GM23338 (cell line): Measurements from ENCODE around the gene NCAPG. TPM values are rescaled to one million over a fixed set of nuclear protein-coding genes. Genes with fewer than 3 reads are reported as not detected.

ENCODE experiments used
- ATAC-seq: fragments of 200-7000 bp; cut with Tn5 transposase; 3 replicates; pipeline ENCODE4 v1.9.1; 2020
- DNase-seq: peaks from one replicate; pipeline ENCODE4 v3.0.0-alpha.2; 2015; ENCODE audit warnings: low spot score
- H2AFZ ChIP-seq: fragments of 200-600 bp; sonication (generic); 2 replicates; pipeline ENCODE4 v1.8.0; 2016; ENCODE audit warnings: antibody characterized with exemption, mild to moderate bottlenecking, moderate library complexity
- H3F3A ChIP-seq: fragments of 200-600 bp; sonication (generic); replicated peaks from 2 replicates; pipeline ENCODE4 v1.8.0; 2017; ENCODE audit warnings: antibody characterized with exemption, mixed run types, low read depth
- H3K27ac ChIP-seq: fragments of 200-600 bp; sonication (generic); 2 replicates; pipeline ENCODE4 v1.6.1; 2016; ENCODE audit warnings: low read depth
- H3K27me3 ChIP-seq: fragments of 200-600 bp; sonication (generic); 2 replicates; pipeline ENCODE4 v1.8.0; 2016; ENCODE audit warnings: mild to moderate bottlenecking, mixed run types, moderate library complexity; ENCODE audit not compliant: insufficient read depth
- H3K36me3 ChIP-seq: fragments of 200-600 bp; sonication (generic); 2 replicates; pipeline ENCODE4 v1.8.0; 2016; ENCODE audit warnings: mild to moderate bottlenecking; ENCODE audit not compliant: insufficient read depth
- H3K4me1 ChIP-seq: fragments of 200-600 bp; sonication (generic); 2 replicates; pipeline ENCODE4 v1.8.0; 2016; ENCODE audit warnings: mild to moderate bottlenecking, moderate library complexity; ENCODE audit not compliant: insufficient read depth
- H3K4me2 ChIP-seq: fragments of 200-600 bp; sonication (generic); 2 replicates; pipeline ENCODE4 v1.7.1; 2017; ENCODE audit warnings: mixed run types
- H3K4me3 ChIP-seq: fragments of 200-600 bp; sonication (generic); 2 replicates; pipeline ENCODE4 v1.6.1; 2016; ENCODE audit warnings: mixed run types
- H3K79me2 ChIP-seq: fragments of 200-600 bp; sonication (generic); replicated peaks from 2 replicates; pipeline ENCODE4 v1.8.0; 2017; ENCODE audit warnings: mild to moderate bottlenecking; ENCODE audit not compliant: insufficient read depth
- H3K9me2 ChIP-seq: fragments of 200-600 bp; sonication (generic); 2 replicates; pipeline ENCODE4 v1.8.0; 2017; ENCODE audit not compliant: insufficient read depth
- H4K20me1 ChIP-seq: fragments of 200-600 bp; sonication (generic); replicated peaks from 2 replicates; pipeline ENCODE4 v1.8.0; 2017; ENCODE audit warnings: mild to moderate bottlenecking; ENCODE audit not compliant: insufficient read depth
- H3K27ac Mint-ChIP-seq: 2 replicates; pipeline ENCODE4 v1.8.0; 2020; ENCODE audit warnings: inconsistent platforms, mild to moderate bottlenecking, moderate library complexity, mixed read lengths
- H3K27me3 Mint-ChIP-seq: 3 replicates; pipeline ENCODE4 v1.8.0; 2022; ENCODE audit warnings: low read depth, mild to moderate bottlenecking, moderate library complexity, mixed read lengths, inconsistent platforms; ENCODE audit not compliant: insufficient read depth, poor library complexity
- H3K36me3 Mint-ChIP-seq: 3 replicates; pipeline ENCODE4 v1.8.0; 2021; ENCODE audit warnings: low read depth, mild to moderate bottlenecking, inconsistent platforms, moderate library complexity, mixed read lengths
- H3K4me1 Mint-ChIP-seq: 3 replicates; pipeline ENCODE4 v1.8.0; 2020; ENCODE audit warnings: mild to moderate bottlenecking, inconsistent platforms, mixed read lengths
- H3K4me3 Mint-ChIP-seq: 3 replicates; pipeline ENCODE4 v1.8.0; 2021; ENCODE audit warnings: moderate library complexity, mild to moderate bottlenecking, inconsistent platforms, mixed read lengths
- H3K9me3 Mint-ChIP-seq: 3 replicates; pipeline ENCODE4 v1.8.0; 2020; ENCODE audit warnings: moderate library complexity, mild to moderate bottlenecking, inconsistent platforms, mixed read lengths
- CREB1 ChIP-seq: fragments of 250-450 bp; sonication (Bioruptor Pico); IDR thresholded peaks from 2 replicates; pipeline ENCODE4 v1.5.0; 2020; ENCODE audit warnings: low read depth, mild to moderate bottlenecking, moderate library complexity
- ETS1 ChIP-seq: IDR thresholded peaks from 2 replicates; pipeline ENCODE4 v1.6.1; 2016; ENCODE audit warnings: antibody characterized with exemption
- EZH2 ChIP-seq: fragments of 200-600 bp; sonication (generic); IDR thresholded peaks from one replicate; pipeline ENCODE4 v1.8.0; 2017; ENCODE audit warnings: antibody characterized with exemption, mild to moderate bottlenecking, low read depth; ENCODE audit not compliant: unreplicated experiment
- EZH2phosphoT487 ChIP-seq: fragments of 200-600 bp; sonication (generic); IDR thresholded peaks from one replicate; pipeline ENCODE4 v1.8.1; 2018; ENCODE audit warnings: antibody characterized with exemption; ENCODE audit not compliant: unreplicated experiment
- REST ChIP-seq: IDR thresholded peaks from one replicate; pipeline ENCODE4 v1.6.1; 2018; ENCODE audit warnings: antibody characterized with exemption; ENCODE audit not compliant: unreplicated experiment
- STAT1 ChIP-seq: IDR thresholded peaks from one replicate; pipeline ENCODE4 v1.6.1; 2016; ENCODE audit warnings: antibody characterized with exemption; ENCODE audit not compliant: unreplicated experiment
- ZNF114 ChIP-seq: fragments of 250-450 bp; sonication (Bioruptor Pico); IDR thresholded peaks from 2 replicates; pipeline ENCODE4 v1.5.0; 2020; ENCODE audit warnings: mild to moderate bottlenecking, moderate library complexity
- ZNF331 ChIP-seq: fragments of 250-450 bp; sonication (Bioruptor Pico); IDR thresholded peaks from 2 replicates; pipeline ENCODE4 v1.5.0; 2020; ENCODE audit warnings: low read depth, mild to moderate bottlenecking, moderate library complexity
- polyA plus RNA-seq: library from polyadenylated mRNA; unstranded; fragments of >200 nt; fragmentation: Nextera tagmentation; extraction: Ambion mirVana; gene quantifications from 2 replicates; pipeline ENCODE4 v1.2.1, GENCODE V29; 2016
- total RNA-seq: library from RNA; depleted of rRNA; stranded (reverse); fragments of >200 nt; shearing (Covaris generic); gene quantifications from 2 replicates; pipeline ENCODE4 v1.2.3, GENCODE V29; 2014
- TF ChIP-seq, protein P1 (sequence below): fragments of 250-450 bp; sonication (Bioruptor Pico); IDR thresholded peaks from 2 replicates; pipeline ENCODE4 v1.5.0; 2020; ENCODE audit warnings: mild to moderate bottlenecking, moderate library complexity

The NCAPG gene
- total and polyA plus RNA-seq, 2 experiments from 2014 or later: 24.4 to 45.8 TPM

- Mint-ChIP-seq H3K9me3 (no peaks in the 10 kb centered on the region), H3K27ac (no peak overlapping the region), H3K36me3 (no peaks in the 10 kb centered on the region), H3K4me1 (peaks cover 10% of the 10 kb centered on the region; the same call in 2 of the 3 replicates), H3K27me3 (no peaks in the 10 kb centered on the region), H3K4me3 (no peak overlapping the region)
- Histone ChIP-seq H3K4me2 (no peak overlapping the region), H3K36me3 (no peaks in the 10 kb centered on the region), H3K27ac (no peak overlapping the region), H4K20me1 (no peaks in the 10 kb centered on the region), H3F3A (no peaks in the 10 kb centered on the region), H3K79me2 (no peaks in the 10 kb centered on the region), H2AFZ (no peak overlapping the region), H3K4me1 (peaks cover 6% of the 10 kb centered on the region; the same call in 1 of the 2 replicates), H3K9me2 (no peaks in the 10 kb centered on the region), H3K4me3 (no peak overlapping the region), H3K27me3 (no peaks in the 10 kb centered on the region)
- TF ChIP-seq CREB1 (CRISPR knock-in tag) (no peak), ZNF331 (CRISPR knock-in tag) (no peak), ETS1 (no peak)
- ATAC-seq (no peak), DNase-seq (no peak)
These were observed 73.7 kb downstream of the NCAPG start for GRCh38 chr4:17884511-17884910.

GRCh38 chr4:17889692-17890091 lies 78.9 kb downstream of the NCAPG start:
- Mint-ChIP-seq H3K4me1 (peaks cover 19% of the 10 kb centered on the region; the same call in 2 of the 3 replicates), H3K36me3 (no peaks in the 10 kb centered on the region), H3K27ac (peak overlapping the region; percentile 77; the same call in 1 of the 2 replicates), H3K4me3 (no peak overlapping the region), H3K27me3 (peaks cover 2% of the 10 kb centered on the region), H3K9me3 (no peaks in the 10 kb centered on the region)
- H3F3A ChIP-seq: no peaks in the 10 kb centered on the region
- H3K4me2 ChIP-seq: peak overlapping the region; percentile 21
- H3K36me3 ChIP-seq: no peaks in the 10 kb centered on the region
- no peak overlapping the region for H2AFZ ChIP-seq
- no peak for ATAC-seq
- H3K4me1 ChIP-seq: peaks cover 10% of the 10 kb centered on the region; the same call in 1 of the 2 replicates
- no peaks in the 10 kb centered on the region for H4K20me1 ChIP-seq
- H3K79me2 ChIP-seq: no peaks in the 10 kb centered on the region
- H3K4me3 ChIP-seq: no peak overlapping the region
- H3K27me3 ChIP-seq: no peaks in the 10 kb centered on the region
- no peak for DNase-seq
- no peak overlapping the region for H3K27ac ChIP-seq
- no peaks in the 10 kb centered on the region for H3K9me2 ChIP-seq
- no peak for TF ChIP-seq EZH2phosphoT487
- TF ChIP-seq REST: no peak
- TF ChIP-seq ZNF114 (CRISPR knock-in tag): no peak
- no peak for TF ChIP-seq ETS1
- TF ChIP-seq STAT1: no peak
- TF ChIP-seq, protein P1, sequence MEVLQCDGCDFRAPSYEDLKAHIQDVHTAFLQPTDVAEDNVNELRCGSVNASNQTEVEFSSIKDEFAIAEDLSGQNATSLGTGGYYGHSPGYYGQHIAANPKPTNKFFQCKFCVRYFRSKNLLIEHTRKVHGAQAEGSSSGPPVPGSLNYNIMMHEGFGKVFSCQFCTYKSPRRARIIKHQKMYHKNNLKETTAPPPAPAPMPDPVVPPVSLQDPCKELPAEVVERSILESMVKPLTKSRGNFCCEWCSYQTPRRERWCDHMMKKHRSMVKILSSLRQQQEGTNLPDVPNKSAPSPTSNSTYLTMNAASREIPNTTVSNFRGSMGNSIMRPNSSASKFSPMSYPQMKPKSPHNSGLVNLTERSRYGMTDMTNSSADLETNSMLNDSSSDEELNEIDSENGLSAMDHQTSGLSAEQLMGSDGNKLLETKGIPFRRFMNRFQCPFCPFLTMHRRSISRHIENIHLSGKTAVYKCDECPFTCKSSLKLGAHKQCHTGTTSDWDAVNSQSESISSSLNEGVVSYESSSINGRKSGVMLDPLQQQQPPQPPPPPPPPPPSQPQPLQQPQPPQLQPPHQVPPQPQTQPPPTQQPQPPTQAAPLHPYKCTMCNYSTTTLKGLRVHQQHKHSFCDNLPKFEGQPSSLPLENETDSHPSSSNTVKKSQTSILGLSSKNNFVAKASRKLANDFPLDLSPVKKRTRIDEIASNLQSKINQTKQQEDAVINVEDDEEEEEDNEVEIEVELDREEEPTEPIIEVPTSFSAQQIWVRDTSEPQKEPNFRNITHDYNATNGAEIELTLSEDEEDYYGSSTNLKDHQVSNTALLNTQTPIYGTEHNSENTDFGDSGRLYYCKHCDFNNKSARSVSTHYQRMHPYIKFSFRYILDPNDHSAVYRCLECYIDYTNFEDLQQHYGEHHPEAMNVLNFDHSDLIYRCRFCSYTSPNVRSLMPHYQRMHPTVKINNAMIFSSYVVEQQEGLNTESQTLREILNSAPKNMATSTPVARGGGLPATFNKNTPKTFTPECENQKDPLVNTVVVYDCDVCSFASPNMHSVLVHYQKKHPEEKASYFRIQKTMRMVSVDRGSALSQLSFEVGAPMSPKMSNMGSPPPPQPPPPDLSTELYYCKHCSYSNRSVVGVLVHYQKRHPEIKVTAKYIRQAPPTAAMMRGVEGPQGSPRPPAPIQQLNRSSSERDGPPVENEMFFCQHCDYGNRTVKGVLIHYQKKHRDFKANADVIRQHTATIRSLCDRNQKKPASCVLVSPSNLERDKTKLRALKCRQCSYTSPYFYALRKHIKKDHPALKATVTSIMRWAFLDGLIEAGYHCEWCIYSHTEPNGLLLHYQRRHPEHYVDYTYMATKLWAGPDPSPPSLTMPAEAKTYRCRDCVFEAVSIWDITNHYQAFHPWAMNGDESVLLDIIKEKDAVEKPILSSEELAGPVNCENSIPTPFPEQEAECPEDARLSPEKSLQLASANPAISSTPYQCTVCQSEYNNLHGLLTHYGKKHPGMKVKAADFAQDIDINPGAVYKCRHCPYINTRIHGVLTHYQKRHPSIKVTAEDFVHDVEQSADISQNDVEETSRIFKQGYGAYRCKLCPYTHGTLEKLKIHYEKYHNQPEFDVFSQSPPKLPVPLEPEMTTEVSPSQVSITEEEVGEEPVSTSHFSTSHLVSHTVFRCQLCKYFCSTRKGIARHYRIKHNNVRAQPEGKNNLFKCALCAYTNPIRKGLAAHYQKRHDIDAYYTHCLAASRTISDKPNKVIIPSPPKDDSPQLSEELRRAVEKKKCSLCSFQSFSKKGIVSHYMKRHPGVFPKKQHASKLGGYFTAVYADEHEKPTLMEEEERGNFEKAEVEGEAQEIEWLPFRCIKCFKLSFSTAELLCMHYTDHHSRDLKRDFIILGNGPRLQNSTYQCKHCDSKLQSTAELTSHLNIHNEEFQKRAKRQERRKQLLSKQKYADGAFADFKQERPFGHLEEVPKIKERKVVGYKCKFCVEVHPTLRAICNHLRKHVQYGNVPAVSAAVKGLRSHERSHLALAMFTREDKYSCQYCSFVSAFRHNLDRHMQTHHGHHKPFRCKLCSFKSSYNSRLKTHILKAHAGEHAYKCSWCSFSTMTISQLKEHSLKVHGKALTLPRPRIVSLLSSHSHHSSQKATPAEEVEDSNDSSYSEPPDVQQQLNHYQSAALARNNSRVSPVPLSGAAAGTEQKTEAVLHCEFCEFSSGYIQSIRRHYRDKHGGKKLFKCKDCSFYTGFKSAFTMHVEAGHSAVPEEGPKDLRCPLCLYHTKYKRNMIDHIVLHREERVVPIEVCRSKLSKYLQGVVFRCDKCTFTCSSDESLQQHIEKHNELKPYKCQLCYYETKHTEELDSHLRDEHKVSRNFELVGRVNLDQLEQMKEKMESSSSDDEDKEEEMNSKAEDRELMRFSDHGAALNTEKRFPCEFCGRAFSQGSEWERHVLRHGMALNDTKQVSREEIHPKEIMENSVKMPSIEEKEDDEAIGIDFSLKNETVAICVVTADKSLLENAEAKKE (CRISPR knock-in tag): no peak
- TF ChIP-seq EZH2: no peak
- TF ChIP-seq ZNF331 (CRISPR knock-in tag): no peak
